Measurements from ENCODE around the gene UMODL1.

Gene UMODL1

DNA sequence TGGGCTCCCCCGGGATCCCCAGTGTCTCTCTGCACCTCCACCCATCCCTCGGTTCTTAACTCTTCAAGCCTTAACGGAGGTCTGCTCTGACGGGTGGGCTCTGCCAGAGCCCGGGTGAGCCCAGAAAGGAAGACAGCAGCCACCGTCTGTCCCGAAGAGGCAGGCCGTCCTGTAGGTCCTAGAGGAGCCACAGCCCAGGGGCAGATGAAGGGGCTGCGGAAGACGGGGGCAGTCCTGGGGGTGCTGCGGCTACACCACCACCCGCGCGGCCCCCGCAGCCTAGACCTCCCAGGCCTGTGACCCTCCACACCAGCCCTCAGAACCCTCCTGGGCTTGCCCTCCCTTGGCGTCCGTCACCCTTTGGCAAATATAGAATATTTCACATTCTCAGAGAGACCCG, 71.0 kb downstream of the UMODL1 start:
- H3K4me3 ChIP-seq (ENCODE audit: low read depth, low read length) = no peak overlapping the region
- TF ChIP-seq CTCF (IDR thresholded peaks at IDR 0.05; ENCODE audit: borderline replicate concordance, insufficient read depth, low read depth, low read length) = no peak

GRCh38 chr21:42142627-42143026, 71.5 kb downstream of the UMODL1 start:
- no peak for TF ChIP-seq CTCF (IDR thresholded peaks at IDR 0.05; ENCODE audit: borderline replicate concordance, insufficient read depth, low read depth, low read length)
- H3K4me3 ChIP-seq (ENCODE audit: low read depth, low read length) = no peak overlapping the region

DNA sequence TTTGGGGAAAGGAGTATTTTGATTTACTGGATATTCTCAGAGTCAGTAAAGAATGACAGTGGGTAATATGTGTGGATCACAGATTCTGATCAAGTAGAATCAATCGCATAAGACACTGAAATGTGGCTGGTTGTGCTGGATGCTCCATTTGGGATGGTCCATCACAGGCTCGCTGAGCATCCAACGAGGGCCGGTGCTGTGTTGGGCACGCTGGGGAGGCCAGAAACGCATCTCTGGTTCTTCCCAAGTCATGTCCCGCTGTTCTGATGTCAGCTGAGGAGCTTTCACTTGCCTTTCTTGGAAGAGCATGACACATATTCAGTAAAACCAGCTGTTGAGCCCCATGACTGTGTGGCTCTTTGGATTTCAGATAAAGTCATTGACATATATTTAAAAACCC, 72.0 kb downstream of the UMODL1 start:
- TF ChIP-seq CTCF (IDR thresholded peaks at IDR 0.05; ENCODE audit: borderline replicate concordance, insufficient read depth, low read depth, low read length) = no peak
- H3K4me3 ChIP-seq (ENCODE audit: low read depth, low read length) = no peak overlapping the region

DNA sequence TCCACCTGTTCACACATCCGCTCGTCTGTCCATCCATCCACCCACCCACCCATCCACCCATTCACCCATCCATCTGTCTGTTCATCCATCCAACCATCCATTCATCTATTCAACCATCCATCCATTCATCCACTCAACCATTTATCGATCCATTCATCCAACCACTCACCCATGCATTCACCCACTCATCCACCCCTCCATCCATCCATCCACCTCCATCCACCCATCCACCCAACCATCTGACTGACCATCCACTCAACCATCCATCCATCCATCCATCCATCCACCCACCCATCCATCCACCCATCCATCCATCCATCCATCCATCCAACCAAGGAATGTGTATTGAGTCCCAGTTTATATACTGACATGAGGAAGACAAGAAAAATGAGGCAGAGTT, 73.1 kb downstream of the UMODL1 start:
- no peak overlapping the region for H3K4me3 ChIP-seq (ENCODE audit: low read depth, low read length)
- no peak for TF ChIP-seq CTCF (IDR thresholded peaks at IDR 0.05; ENCODE audit: borderline replicate concordance, insufficient read depth, low read depth, low read length)

- no peak overlapping the region for H3K4me3 ChIP-seq (ENCODE audit: low read depth, low read length)
- 0 out of 2 replicates have a peak, but pooled peaks have one; percentile 1 for TF ChIP-seq CTCF (IDR thresholded peaks at IDR 0.05; ENCODE audit: borderline replicate concordance, insufficient read depth, low read depth, low read length)
Measured at GRCh38 chr21:42144679-42145568, 73.8 kb downstream of the UMODL1 start.

- peak; percentile 87 for TF ChIP-seq CTCF (IDR thresholded peaks at IDR 0.05; ENCODE audit: borderline replicate concordance, insufficient read depth, low read depth, low read length)
- H3K4me3 ChIP-seq (ENCODE audit: low read depth, low read length) = no peak overlapping the region
Measured at GRCh38 chr21:42145569-42146272, 74.6 kb downstream of the UMODL1 start.
